HG03045 (cell line): Measurements from ENCODE around the gene TNFRSF11A.

Experiments
- ATAC-seq: cut with Tn5 transposase; IDR thresholded peaks from one replicate; pipeline ENCODE4 v1.9.1; 2021; ENCODE audit warnings: mild to moderate bottlenecking, moderate library complexity; ENCODE audit not compliant: unreplicated experiment

Gene TNFRSF11A

DNA sequence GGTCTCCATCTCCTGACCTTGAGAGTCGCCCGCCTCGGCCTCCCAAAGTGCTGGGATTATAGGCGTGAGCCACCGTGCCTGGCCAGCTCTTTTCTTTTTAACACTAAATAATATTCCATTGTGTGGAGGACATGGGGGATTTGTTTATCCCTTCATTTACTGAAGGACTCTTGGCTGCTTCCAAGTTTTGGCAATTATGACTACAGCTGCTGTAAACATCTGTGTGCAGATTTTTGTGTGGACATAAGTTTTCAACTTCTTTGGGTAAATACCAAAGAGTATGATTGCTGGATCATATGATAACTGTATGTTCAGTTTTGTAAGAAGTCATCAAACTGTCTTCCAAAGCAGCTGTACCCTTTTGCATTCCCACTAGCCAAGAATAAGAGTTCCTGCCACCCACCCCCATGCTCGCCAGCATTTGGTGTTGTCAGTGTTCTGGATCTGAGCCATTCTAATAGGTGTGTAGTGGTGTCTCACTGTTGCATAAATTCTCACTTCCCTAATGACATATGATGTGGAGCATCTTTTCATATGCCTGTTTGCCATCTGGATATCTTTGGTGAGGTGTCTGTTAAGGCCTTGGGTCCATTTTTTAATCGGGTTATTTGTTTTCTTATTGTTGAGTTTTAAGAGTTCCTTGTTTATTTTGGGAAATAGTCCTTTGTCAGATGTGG, 52.2 kb downstream of the TNFRSF11A start:
- no peak for ATAC-seq

DNA sequence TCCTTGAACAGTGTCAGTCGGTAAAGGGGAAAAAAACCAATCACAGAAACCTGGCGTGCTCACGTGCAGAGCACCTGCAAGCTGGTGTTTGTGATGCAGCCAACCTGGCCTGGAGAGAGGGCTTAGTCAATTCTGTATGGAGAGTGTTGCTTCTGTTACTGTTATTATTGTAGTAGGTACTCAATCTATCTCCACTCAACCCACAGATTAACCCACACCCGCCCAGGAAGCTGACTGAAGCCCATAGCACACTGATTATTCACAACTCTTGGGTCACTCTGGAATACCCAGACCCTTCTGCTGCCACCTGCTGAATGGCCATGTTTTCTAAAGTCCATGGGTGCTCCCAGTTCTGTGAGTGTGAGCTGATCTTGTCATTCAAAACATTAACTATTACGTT, 53.9 kb downstream of the TNFRSF11A start:
- ATAC-seq, result no peak

DNA sequence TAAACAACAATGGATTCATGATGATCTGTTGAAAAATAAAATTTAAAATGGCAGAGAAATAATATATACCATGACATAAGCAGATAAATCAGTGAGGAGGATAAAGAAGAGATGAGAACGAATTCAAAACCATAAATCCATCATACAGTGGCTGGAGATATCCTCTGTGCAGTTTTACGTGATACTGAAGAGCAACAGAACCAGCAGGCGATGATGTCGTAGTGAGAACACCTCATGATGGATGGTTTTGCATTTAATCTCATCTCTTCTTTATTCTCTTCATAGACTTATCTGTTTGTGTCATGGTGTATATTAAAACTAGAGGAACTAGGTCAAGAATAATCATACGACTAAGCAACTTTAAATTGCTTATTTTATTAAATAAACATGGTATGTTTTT, 56.3 kb downstream of the TNFRSF11A start:
- ATAC-seq, result no peak

DNA sequence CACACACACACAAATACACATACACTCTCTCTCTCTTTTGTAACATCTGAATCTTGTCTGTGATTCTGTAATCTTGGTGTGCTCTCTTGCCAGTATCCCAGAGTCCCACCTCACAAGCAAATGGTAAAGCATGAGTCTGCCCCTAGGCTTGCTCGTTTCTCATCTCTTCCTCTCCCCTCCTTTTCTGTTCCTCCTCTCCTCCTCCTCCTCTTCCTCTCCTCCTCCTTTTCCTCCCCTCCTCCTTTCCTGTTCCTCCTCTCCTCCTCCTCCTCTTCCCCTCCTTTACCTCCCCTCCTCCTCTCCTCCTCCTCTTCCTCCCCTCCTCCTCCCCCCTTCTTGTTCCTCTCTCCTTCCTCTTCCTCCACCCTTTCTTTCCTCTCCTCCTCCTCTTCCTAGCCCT, 59.0 kb downstream of the TNFRSF11A start:
- ATAC-seq, result no peak

DNA sequence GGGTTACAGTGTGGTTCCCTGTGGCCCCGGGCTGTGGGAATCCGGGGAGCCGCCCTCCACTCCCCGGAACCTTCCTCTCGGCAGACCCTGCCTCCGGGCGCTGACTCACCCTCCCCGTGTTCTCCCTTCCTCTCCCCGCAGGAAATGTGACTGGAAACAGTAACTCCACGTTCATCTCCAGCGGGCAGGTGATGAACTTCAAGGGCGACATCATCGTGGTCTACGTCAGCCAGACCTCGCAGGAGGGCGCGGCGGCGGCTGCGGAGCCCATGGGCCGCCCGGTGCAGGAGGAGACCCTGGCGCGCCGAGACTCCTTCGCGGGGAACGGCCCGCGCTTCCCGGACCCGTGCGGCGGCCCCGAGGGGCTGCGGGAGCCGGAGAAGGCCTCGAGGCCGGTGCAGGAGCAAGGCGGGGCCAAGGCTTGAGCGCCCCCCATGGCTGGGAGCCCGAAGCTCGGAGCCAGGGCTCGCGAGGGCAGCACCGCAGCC, 59.5 kb downstream of the TNFRSF11A start:
- no peak for ATAC-seq

DNA sequence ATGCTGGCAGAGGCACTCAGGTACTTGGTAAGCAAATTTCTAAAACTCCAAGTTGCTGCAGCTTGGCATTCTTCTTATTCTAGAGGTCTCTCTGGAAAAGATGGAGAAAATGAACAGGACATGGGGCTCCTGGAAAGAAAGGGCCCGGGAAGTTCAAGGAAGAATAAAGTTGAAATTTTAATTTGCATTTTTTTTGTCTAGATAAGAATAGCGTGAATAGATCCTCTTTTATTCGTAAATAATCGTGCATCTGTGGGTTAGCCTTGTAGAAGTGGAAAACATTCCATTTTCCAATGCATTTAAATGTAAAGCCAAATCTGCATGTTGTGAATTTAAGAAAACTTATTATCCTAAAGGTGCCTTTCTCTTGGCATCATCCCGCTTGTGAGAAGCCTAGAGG, 61.0 kb downstream of the TNFRSF11A start:
- no peak for ATAC-seq

DNA sequence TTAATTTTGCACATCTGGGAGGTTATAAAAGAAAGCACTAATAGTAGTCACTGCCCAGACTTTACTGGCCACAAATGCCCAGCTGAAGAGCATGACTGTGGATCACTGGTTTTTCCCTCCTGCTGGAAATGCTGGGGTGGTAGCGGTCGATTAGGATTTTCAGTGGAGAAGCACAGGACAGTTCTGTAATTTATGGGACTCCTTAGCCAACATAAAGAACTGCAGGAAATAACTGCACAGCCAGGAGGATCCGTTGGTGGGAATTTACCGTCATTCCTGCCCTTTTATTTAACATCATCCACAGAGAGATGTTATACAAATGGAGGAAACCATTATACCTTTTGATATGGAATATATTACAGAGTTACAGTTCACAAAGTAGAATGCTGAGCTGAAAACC, 61.5 kb downstream of the TNFRSF11A start:
- no peak for ATAC-seq

DNA sequence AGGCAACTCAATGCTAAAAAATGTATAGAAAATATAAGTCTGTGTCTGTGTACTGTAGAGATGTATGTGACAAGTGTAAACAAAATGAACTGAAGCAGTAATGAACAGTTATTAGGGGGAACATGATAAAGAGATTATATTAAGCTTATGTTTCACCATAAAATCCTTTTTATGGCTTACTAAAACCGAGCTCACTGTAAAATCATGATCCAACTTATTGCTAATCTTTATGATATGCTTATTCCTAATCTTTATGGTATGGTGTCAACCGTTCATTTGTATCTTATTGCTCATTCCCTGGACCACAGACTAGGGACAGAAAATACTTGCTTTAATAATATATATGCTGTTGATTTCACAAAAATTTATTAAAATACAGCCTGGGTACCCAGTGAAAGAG, 62.1 kb downstream of the TNFRSF11A start:
- no peak for ATAC-seq

DNA sequence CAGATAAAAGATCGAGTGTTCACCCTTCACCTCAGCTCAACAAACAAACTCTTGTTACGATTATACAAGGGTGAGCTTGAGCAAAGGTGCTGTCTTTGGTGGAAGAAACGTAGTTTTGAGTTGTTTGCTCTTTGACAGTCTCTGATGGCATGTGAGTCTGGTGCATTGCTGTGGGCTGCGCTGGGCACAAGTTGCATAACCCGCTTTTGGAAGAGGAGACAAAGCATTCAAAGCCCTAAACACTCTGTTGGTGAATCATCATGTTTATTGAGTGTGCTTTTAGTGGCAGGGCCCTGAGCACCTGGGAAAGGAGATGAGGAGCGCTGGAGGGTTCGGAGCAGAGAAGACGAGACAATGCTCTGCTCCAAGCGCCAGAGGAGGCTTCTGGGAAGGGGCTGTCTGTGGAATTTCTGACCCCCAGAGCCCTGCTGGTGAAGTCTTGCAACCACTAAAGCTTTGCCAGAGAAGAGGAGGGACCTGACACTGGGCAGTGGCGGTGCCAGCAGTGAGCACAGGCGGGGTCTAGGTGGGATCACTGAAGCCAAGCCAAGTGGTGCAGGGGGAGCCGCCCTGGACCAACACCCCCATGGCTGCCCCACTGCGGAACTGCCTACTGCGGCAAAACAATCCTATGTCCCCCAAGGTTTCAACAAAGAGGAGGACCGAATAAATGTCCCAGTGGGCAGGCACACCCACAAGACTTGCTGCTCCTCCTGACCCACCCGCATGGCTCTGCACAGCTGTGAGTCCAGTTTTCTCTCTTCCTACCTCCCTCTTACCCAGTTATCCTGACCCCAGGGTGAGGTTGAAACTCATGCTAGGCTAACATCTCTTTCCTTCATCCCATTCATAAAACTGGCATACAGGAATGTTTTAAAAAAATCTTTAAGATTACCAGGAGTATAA, 64.0 kb downstream of the TNFRSF11A start:
- ATAC-seq, result no peak

DNA sequence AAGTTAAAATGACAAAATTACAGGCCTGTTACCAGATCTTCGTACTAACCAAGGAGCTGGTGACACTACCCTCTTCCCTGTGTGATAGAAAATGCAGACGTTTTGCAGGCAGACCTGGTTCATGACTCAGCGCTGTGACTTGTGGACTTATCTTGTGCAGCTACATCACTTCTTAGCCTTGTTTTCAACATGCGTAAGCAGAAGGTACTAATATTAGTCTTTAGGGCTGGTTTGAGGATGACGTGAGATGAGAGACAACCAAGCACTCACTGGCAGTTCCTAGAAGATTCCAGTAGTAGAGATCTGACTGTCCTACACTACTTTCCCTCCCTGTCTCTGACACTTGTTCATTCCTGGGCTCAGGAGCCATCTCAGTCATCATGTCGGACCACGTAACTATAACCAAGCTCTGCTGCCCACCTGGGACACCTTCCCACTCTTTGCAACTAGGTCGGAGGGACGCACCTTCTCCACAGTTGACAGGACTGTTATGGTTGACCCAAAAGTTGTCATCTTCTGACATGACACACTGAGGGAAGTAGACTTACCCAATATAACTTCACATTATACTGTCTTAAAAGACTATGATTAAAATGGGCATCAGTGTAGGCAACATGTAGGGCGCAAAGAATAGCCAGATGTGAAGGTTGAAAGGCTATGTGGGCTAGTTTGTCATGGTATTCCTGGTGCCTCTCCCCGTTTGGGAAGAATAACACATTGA, 64.8 kb downstream of the TNFRSF11A start:
- ATAC-seq, result no peak

DNA sequence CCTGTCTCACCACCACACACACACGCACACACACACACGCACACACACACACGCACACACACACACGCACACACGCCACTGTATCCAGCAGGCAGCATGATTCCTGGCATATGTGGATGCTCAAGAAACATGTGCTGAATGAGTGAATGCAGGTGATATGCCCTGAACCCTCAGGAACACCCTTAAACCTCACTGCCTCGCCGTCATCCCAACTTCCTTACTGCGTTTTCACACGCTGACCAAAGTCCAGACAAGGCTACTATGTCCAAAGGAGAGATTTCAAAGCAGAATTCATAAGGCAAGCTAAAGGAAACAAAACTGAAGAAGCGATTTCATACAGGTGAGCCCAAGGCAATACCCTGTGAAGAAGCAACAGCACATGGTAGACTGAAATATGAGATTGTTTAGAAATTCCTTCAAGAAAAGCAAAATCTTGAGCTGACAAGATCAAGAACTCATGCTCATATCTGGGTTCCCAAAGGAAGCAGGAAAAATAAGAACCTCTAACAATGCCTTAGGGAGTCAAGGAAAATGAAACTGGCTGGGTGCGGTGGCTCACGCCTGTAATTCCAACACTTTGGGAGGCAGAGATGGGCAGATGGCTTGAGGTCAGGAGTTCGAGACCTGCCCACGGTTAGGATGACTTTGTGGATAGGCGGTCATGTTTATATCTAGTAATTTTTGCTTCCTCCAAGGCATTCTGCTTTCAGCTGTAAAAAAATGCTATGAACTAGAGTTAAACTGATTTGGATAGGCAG, 69.1 kb downstream of the TNFRSF11A start:
- ATAC-seq, result no peak

DNA sequence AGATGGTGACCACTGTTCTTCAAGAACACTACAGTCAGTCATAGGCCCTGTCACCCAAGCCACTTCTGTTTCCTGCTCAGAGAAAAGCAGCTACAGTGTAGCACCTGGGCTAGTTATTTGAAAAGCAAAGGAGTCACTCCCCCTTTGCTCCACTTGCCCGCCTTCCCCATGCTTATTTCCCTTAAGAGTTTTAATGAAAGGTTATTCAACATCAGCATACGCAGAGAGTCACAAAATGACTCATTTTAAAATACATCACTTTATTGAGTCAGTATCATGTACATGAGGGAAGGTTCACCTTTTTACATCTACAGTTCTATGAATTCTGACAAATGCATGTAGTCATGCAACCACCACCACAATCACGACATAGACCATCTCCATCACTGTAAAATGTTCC, 71.3 kb downstream of the TNFRSF11A start:
- no peak for ATAC-seq

DNA sequence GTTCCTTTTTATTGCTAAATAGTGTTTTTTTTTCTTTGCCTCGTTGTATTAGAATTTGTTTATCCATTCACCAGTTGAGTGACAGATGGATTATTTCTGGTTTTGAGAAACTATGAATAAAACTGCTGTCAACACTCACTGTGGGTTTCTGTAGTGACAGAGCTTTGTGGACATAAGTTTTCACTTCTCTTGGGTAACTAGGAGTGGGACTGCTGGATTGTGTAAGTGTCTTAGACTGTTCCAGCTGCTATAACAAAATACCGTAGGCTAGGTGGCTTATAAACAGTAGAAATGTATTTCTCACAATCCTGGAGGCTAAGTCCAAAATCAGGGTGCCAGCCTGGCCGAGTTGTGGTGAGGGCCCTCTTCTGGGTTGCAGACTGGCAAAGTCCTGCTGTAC, 71.9 kb downstream of the TNFRSF11A start:
- ATAC-seq, result no peak

DNA sequence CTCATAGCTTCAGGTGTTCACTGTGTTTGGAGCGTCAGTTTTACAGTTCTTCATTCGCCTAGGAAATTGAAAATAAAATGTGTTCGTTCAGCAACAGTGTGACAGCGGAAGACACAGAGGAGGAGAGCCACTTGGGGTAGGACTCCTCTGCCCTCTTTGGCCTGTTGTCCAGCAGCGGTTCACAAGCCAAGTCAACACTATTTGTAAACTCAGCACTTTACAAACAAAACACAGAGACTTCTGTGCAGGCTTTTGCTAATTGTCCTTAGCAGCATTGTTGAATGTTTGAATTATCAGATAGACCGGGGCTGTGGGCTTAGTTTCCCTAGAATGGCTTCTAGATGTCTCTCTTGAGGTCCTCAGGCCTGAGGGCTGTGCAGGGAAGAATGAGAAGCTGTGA, 73.2 kb downstream of the TNFRSF11A start:
- ATAC-seq, result no peak

DNA sequence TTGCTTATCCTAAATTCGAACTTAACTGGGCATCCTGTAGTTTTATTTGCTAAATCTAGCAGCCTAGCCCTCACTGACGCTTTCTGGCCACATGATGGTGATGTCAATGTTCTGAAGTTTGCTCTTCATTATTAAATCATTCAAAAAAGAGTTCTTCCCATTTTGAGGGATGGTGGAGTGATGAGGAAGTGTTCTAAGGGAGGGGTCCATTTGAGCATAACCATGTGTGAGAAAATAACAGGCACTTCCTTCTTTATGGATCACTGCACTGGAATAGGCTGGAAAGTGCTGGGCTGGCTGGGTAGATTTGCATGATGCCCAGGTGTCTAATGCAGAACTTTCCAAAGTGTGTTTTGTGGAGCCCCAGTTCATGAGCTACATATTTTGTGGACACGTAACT, 74.2 kb downstream of the TNFRSF11A start:
- ATAC-seq, result no peak

DNA sequence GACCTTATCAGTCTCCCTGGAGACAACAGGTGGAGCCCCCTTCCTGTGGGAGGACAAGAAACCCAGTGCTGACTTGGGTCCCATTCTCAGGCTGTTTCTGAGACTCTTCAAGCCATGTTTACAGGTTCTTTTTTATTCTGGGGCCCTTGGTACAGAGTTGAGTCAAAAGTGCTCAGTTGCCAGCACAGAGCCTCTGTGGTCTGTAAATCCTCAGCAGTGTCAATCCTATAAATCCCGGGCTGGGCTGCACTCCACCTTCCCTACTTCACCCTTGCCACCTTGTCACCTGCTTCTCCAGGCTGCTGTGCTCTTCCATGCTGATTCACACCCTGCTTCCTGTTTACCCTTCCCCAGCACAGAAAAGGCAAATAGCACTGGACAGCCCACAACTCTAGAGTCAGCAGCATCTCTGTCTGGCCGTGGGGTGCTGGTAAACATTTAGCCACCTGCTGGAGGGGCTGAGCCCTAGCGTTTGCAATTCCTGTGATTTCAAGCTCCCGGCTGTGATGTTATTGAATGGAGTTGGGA, 74.7 kb downstream of the TNFRSF11A start:
- no peak for ATAC-seq

DNA sequence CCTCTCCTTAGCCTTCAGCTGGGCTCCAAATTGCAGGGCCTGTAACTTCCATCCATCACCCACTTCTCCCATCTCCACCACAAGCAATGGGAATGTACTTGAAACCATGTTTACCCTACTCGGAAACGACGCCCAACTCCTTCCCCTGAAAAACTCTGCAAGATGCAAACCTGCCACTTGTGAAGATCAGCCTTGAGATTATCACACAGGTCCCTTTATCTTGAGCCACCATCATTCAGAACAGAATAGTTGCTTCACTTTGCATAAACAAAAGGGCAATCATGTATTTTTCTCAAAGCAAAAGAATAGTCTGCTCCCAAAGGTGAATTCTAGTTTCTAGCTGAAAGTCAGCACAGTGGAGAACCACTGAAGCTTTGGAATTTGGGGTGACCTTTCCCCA, 75.8 kb downstream of the TNFRSF11A start:
- ATAC-seq, result no peak

DNA sequence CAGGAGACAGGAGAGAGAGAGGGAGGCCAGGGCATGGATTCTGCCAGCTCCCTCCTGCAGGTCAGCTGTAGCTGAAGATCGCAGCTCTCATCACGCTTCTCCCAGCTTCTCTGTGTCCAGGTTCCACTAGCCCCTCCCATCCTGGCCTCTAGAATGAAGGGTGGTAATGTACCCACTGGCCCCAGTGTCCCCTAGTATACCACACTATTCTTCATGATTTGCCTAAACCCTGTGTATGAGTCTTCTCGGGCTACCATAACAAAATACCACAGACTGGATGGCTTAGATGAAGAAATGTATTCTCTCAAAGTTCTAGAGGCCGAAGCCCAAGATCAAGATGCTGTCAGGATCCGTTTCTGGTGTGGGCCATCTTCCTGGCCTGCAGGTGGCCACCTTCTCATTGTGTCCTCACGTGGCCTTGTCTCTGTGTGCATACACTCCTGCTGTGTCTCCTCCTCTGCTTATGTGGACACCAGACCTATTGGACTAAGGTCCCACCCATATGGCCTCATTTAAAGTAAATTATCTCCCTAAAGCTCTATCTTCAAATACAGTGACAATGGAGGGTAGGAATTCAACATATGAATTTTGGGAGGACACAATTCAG, 77.3 kb downstream of the TNFRSF11A start:
- ATAC-seq, result no peak

DNA sequence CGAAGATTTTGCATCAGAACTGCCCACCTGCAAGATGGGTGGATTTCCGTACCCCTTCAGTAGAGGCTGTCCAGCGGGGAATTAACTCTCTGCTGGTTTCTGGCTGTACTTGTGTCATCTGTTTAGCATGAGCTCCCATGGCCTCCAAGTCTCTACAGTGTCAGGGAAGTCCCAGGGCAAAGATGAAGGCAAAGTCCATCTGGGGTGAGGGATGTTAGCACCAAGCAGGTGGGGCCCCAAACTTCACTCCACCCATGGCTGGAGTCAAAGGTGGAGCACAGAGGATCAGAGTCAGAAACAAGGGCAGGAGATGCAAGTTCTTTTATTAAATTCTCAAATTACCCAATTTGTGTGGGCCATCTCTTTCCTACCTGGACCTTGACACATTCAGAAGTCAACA, 78.0 kb downstream of the TNFRSF11A start:
- no peak for ATAC-seq

DNA sequence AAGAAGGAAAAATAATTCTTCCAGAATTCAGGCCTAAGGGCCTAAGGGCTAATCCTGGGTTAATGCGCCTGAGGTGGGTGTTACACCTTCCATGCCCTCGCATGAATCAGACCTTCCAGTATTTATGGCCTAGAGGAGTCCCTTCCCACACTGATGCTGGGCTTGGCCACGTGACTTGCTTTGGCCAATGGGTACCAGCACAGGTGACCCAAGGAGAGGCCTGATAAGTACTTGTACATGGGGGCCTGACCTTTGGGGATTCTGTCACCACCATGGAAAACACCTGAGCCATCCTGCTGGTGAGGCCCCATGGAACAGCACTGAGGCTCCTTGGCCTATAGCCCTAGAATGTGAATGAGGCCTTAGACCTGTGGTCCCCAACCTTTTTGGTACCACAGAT, 79.8 kb downstream of the TNFRSF11A start:
- ATAC-seq, result no peak
